ENCODE results near the gene CENATAC.

DNA sequence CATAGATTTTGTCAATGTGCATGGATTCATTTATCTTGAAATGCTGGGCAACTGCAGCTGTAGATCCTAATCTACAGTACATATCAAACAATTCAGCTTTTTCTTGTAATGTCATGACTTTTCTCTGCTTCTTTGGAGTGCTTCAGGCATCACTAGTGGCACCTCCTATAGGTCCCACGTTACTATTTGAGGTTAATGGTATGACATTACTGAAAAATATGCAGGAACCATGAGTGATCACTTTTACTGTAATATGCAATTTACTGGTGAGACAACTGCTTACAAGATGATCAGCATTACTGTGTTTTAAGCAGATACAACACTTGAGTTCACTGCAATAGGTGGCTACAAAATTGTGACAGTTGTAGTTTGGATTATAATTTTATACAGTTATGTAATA, 3.0 kb downstream of the CENATAC start:
- TF ChIP-seq ZNF331 (CRISPR knock-in tag; IDR thresholded peaks at IDR 0.05; ENCODE audit: low read depth) (no peak), POLR2AphosphoS5 (IDR thresholded peaks at IDR 0.05; ENCODE audit: low read depth) (no peak), CREB1 (CRISPR knock-in tag; IDR thresholded peaks at IDR 0.05; ENCODE audit: low read depth) (no peak), EZH2 (IDR thresholded peaks at IDR 0.05; ENCODE audit: low read depth, unreplicated experiment) (no peak), EZH2phosphoT487 (IDR thresholded peaks at IDR 0.05; ENCODE audit: unreplicated experiment) (no peak), NANOG (IDR thresholded peaks at IDR 0.05; ENCODE audit: borderline replicate concordance) (no peak), JUNB (IDR thresholded peaks at IDR 0.05; ENCODE audit: unreplicated experiment) (no peak)
- TF ChIP-seq, protein P1, sequence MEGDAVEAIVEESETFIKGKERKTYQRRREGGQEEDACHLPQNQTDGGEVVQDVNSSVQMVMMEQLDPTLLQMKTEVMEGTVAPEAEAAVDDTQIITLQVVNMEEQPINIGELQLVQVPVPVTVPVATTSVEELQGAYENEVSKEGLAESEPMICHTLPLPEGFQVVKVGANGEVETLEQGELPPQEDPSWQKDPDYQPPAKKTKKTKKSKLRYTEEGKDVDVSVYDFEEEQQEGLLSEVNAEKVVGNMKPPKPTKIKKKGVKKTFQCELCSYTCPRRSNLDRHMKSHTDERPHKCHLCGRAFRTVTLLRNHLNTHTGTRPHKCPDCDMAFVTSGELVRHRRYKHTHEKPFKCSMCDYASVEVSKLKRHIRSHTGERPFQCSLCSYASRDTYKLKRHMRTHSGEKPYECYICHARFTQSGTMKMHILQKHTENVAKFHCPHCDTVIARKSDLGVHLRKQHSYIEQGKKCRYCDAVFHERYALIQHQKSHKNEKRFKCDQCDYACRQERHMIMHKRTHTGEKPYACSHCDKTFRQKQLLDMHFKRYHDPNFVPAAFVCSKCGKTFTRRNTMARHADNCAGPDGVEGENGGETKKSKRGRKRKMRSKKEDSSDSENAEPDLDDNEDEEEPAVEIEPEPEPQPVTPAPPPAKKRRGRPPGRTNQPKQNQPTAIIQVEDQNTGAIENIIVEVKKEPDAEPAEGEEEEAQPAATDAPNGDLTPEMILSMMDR (conservative IDR thresholded peaks at IDR 0.05; ENCODE audit: low read depth in 2 of 2): no peak
- TF ChIP-seq, protein P2, sequence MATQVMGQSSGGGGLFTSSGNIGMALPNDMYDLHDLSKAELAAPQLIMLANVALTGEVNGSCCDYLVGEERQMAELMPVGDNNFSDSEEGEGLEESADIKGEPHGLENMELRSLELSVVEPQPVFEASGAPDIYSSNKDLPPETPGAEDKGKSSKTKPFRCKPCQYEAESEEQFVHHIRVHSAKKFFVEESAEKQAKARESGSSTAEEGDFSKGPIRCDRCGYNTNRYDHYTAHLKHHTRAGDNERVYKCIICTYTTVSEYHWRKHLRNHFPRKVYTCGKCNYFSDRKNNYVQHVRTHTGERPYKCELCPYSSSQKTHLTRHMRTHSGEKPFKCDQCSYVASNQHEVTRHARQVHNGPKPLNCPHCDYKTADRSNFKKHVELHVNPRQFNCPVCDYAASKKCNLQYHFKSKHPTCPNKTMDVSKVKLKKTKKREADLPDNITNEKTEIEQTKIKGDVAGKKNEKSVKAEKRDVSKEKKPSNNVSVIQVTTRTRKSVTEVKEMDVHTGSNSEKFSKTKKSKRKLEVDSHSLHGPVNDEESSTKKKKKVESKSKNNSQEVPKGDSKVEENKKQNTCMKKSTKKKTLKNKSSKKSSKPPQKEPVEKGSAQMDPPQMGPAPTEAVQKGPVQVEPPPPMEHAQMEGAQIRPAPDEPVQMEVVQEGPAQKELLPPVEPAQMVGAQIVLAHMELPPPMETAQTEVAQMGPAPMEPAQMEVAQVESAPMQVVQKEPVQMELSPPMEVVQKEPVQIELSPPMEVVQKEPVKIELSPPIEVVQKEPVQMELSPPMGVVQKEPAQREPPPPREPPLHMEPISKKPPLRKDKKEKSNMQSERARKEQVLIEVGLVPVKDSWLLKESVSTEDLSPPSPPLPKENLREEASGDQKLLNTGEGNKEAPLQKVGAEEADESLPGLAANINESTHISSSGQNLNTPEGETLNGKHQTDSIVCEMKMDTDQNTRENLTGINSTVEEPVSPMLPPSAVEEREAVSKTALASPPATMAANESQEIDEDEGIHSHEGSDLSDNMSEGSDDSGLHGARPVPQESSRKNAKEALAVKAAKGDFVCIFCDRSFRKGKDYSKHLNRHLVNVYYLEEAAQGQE (IDR thresholded peaks at IDR 0.05; ENCODE audit: unreplicated experiment): no peak
- TF ChIP-seq, protein P3, sequence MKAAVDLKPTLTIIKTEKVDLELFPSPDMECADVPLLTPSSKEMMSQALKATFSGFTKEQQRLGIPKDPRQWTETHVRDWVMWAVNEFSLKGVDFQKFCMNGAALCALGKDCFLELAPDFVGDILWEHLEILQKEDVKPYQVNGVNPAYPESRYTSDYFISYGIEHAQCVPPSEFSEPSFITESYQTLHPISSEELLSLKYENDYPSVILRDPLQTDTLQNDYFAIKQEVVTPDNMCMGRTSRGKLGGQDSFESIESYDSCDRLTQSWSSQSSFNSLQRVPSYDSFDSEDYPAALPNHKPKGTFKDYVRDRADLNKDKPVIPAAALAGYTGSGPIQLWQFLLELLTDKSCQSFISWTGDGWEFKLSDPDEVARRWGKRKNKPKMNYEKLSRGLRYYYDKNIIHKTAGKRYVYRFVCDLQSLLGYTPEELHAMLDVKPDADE (IDR thresholded peaks at IDR 0.05): no peak

Data from GM23338 (cell line).